Skin epidermis (tissue), 12 donors: ENCODE measurements around the gene NUP210L.

Source experiments
- H3K27ac ChIP-seq, 21 experiments: fragments of 200-600 bp; sonication (generic) in 11 of 21; one replicate each; pipeline ENCODE4 v1.5.0; 2020; ENCODE audit warnings: mild to moderate bottlenecking in 3 of 21, inconsistent platforms in 2 of 21, moderate library complexity in 2 of 21
- H3K4me3 ChIP-seq, 7 experiments: fragments of 200-600 bp; sonication (generic) in 2 of 7; one replicate each; pipeline ENCODE4 v1.5.0; 2020; ENCODE audit warnings: inconsistent platforms in 2 of 7, mild to moderate bottlenecking in 2 of 7, moderate library complexity in 1 of 7

Gene NUP210L

DNA sequence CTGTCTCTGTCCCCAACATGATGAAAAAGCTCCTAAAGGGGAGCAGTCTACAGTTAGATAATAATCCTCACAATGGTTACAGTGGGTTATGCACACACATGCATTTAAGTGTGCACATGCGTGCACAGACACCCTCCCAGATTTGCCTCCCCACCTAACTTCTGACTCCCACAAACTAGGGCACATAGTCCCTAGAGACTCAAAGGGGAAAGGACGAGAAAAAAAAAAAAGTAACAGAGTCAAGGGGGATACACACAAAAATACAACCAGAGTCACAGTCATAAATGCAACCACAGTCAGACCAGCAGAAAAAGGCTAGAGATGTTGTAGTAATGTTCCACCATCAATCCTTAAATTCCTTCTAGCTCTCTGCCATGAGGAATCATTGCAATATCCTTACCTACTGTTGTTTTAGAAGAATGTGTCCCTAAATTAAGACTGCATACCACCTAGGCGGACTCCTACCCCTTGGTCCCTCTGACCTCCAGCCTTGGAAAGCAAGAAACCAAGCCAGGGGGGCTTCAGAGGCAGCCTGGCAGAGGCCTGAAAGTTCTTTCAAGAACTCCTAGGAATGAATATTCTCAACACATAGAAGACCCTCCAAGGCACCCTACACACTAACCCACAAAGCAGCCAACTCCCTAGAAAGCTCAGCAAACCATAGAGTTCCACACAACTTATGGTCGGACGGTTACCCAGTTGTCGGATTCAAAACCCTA lies 197.7 kb downstream of the NUP210L start:
- Histone ChIP-seq H3K27ac (peak overlapping the region in 20 of 21 experiments; percentile 88 to 99 (median 93)), H3K4me3 (peak overlapping the region; percentile 77 to 98 (median 90))

DNA sequence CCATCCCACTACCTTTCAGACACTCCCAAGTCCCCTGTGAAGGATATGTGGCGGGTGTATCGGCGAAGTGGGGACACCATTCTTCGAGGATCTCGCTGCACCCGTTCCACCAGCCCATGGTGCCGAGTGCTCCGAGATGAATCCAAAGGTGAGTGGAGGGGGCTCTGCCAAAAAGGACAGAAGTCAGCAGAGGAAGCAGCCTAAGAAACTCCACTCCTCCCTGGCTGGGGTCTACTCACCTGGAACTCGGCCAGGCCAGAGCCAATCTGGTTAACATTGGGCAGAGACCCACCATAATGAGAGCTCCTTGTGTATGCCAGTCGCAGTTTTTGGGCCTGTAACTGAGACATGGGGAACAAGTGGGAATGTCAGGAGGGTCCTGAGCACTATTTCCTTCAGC lies 200.0 kb downstream of the NUP210L start:
- Histone ChIP-seq H3K27ac (no peak overlapping the region), H3K4me3 (no peak overlapping the region)

DNA sequence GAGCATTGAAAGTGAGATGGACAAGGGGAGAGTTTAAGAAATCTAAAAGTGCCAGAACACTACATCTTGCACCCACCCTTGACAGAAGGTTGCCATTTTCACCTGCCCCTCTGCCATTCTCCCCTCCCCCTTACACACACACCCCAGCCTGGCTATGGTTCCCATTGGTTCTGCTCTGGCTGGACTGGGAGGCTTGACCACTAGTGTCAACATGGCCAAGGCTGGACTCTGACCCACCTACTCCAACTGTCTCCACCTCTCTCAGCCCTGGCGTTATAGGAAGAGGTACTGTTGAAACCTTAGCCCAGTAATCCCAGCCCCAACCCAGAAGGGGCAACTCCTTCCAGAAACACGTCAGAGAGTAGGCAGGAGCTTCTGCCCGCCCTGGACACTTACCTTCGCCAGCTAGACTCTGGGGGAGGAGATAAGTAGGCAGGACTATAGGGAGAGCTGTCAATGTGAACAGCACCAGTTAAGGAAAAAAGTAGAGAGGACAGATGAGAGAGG lies 201.0 kb downstream of the NUP210L start:
- Histone ChIP-seq H3K27ac (no peak overlapping the region), H3K4me3 (no peak overlapping the region)

DNA sequence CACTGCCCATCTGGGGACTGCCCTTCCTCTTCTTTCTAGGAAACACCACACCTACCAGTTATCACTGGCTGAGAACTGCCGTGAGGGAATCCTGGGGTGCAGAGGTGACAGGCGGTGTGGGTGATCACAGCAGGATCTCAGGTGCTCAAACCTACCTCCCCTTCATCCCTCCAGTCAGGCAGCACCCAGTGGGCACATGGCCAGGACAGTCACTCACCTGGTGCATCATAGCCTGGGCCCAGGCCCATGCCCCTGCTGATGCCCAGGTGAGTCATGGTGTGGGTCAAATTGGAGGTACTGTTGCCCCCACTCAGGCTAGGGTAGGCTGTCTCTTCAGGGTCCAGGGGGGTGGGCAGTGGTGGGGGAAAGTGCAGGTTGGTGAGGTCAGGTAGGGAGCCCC lies 203.1 kb downstream of the NUP210L start:
- no peak overlapping the region for H3K4me3 ChIP-seq
- H3K27ac ChIP-seq = no peak overlapping the region

DNA sequence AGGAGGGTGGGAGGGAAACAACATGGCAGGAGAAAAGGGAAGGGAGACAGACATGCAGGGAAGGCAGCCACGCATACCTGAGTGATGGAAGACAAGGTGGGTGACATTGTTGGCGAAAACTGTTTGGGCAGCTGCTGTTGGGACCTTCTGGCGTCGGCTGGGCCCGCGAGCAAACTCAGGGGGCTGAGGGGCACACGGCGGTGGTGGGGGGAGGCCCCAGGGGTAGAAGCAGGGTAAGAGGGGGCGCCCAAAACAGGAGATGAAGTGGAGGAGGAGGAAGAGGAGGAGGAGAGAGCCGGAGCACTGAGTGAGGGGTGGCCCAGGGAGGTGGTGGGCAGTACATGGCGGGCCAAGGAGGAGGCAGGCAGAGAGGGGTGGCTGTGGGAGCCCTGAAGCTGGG lies 203.7 kb downstream of the NUP210L start:
- no peak overlapping the region for H3K4me3 ChIP-seq

DNA sequence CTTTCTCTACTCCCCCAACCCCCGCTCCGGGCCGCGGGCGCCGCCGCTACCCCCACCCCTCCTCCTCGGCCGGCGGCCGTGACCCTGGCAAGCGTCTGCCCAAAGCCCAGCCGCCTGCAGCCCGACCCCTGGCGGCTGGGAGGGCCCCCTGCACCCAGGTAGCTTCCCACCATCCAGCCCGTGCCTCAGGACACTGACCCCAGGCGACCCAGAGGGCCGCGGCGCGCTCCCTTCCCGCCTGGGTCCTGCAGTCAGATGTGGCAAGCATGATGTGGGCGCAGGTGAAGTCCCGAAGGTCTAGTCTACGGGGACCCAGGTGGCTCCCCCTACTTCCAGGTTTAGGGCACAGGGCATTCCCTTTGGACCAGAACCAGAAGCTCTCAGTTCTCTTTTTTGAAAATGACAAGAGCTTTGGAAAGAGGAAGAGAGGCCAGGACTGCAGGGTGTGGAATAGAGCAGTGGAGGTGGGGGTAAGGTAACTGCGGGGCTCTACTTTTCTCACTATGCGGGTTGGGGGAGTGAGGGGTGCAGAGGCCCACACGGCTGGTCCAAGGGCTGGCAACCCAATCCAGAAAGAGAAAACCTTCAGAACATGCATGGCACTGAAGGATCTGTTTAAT lies 208.1 kb downstream of the NUP210L start, which contains the start of gene DENND4B:
DENND4B (minus strand) TSS at position 97 of the 620 bp plus-strand sequence. CDS start 2,344 bp downstream, outside the sequence.
- Histone ChIP-seq H3K4me3 (peak within 1 kb of the TSS; percentile 62 to 99 (median 91)), H3K27ac (peak within 1 kb of the TSS; percentile 88 to 99 (median 97))

More for the DNA sequence above, 203.7 kb downstream of the NUP210L start:
- no peak overlapping the region for H3K27ac ChIP-seq

DNA sequence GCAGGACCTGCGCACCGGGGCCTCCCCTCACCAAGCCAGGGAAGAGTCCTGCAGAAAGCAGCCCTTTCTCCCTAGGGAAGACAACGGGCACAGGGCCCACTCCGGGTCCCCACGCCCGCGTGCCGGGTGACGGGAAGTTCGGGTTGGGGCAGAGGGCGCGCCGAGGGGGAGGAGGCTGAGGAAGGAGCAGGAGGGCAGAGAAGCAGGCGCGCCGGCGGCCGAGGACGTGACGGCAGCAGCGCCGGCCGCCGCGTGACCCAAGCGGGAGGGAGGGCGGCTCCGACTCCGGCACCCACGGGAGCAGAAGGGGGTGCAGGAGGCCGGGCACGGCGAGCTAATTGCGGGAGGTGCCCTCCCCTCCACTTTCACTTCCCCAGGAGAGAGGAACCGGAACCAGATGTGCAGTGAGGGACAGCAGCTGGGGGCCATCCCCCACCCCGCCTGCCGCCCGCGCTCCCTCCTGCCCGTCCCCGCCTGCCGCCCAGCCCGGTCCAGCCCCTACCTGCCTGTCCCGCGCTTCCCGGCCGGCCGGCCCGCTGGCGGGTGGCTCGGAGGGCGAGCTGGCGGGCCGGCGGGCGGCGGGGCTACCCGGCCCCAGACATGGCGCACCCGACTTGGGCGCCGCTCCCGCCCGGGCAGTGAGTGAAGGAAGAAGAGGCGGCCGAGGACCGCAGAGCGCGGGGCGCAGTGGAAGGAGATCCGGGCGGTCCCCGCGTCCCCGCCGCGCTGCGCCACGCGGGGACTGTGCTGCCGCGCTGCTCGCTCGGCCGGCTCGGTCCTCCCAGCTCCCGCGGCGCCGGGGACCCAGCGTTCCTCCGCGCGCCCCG lies 208.9 kb downstream of the NUP210L start:
- peak overlapping the region; percentile 88 to 99 (median 97) for H3K27ac ChIP-seq
- peak overlapping the region; percentile 62 to 99 (median 91) for H3K4me3 ChIP-seq

DNA sequence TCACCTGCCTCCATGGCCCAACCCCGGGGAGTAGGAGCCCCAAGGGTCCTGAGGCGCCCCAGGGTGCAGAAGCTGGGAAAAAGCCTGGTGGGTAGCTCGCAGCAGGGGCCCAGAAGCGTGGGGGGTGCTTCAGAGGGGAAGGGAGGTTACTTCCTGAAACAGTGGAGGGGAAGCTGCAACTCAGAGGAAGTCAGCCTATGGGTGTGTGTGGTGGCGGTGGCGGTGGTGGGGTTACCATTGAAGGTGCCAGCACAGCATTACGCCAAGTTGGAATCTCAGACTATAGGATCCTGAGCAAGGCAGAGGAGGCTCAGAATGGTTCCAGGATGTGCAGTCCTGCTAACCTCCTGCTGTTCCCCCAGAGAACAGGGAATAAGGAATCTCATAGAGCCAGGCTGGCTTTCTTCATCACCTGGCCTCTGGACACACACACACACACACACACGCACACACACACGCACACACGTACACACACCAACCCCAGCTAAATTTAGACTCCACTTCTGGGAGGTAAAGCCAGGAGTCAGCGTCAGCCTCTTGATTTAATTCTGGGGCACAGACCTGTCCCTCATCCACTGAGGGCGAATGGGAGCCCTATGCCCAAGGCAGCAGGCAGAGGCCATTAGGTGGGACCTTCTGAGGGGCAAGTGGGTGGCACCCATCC lies 209.6 kb downstream of the NUP210L start:
- Histone ChIP-seq H3K27ac (peak overlapping the region; percentile 88 to 99 (median 97)), H3K4me3 (peak overlapping the region; percentile 62 to 99 (median 91))

DNA sequence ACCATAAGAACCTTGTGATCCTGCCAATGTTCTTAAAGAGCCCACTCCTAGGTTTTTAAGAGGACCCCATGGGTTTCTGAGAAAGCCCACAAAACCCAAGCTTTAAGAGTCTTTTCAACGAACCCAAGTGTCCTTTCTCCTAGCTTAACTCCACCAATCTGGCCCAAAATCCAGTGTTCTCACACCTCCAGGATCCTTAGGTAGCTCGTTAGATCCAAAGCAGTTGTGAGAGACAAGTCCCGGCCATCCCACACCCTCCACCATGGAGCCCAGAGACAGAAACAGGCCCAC lies 210.1 kb downstream of the NUP210L start:
- Histone ChIP-seq H3K27ac (peak overlapping the region in 20 of 21 experiments; percentile 88 to 99 (median 97)), H3K4me3 (peak overlapping the region; percentile 62 to 99 (median 91))

DNA sequence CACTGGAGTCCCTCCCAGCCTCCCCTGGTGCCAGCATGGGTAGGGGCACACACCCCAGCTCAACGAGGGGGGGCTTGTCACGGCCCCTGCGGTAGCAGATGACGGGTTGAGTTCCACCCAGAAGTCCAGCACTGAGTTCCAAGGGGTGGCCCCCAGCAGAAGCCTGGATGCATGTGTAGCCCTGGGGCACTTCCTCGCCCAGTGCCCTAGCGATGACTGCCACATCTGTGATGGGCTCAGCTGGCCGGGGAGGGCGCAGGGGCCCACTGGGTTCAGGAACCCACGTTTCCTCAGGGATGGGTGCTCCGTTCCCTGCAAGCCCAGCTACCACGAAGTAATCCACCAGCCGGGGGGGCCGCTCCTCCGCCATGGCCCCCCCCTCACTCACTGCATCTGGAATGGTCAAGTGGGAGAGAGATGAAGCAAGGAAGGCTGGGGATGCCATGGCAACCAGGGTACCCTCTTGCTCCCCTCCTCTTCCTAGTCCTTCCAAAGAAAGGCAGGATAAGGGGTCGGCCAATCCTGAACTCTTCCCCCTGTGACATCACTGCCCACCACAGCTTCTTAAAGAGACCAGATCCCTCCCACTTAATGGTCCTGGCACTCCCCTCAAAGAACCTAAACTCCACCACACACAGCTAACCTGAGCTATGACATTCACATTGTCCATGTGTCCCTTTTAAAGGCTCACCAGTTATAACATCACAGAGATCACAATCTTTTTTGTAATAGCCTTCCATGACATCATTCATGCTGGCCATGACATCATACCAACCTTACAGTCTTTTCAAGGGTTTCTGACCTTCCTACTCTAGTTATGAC lies 210.7 kb downstream of the NUP210L start:
- Histone ChIP-seq H3K4me3 (peak overlapping the region in 5 of 7 experiments; percentile 62 to 94 (median 91)), H3K27ac (peak overlapping the region in 20 of 21 experiments; percentile 88 to 99 (median 97))

DNA sequence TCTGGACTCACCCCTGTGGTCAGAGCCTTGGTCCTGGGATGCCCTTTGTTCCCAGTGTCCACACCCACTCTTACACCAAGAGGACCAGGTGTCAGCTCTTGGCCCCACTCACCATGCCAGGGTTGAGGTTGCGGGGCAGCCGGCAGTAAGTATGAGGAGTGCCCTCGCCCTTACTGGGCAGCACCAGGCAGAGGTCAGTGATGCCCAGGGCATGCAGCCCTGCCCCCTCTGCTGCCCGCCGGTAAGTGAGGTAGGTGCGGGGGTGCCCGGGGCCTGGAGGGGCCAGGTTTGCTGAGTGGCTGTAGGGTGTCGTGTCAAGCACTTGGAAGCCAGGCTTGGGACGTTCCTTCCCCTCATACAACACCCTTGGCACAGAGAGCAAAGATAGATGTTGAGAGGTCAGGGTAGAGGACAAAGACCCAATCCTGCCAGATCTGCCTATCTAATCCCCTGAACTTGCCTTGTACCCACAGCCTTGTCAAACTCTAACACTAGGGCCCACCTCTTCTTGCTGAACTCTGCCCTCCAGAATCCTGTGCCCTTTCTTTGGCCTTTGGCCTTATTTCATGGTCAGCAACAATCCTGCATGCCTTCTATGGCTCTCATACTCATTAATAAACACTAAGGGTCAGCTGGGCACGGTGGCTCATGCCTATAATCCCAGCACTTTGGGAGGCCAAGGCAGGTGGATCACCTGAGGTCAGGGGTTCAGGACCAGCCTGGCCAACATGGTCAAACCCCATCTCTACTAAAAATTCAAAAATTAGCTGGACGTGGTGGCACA lies 211.9 kb downstream of the NUP210L start:
- H3K4me3 ChIP-seq = no peak overlapping the region

More for the DNA sequence above, 211.9 kb downstream of the NUP210L start:
- H3K27ac ChIP-seq = no peak overlapping the region
